Ishikawa (cell line): Measurements from ENCODE around the gene METTL24.

Source experiments
- CEBPB ChIP-seq: IDR thresholded peaks from 2 replicates; pipeline ENCODE4 v1.6.1; 2012
- CREB1 ChIP-seq: IDR thresholded peaks from 2 replicates; pipeline ENCODE4 v1.6.1; 2012; ENCODE audit warnings: low read depth
- EGR1 ChIP-seq: IDR thresholded peaks from 2 replicates; pipeline ENCODE4 v1.6.1; 2012
- EP300 ChIP-seq: IDR thresholded peaks from 2 replicates; pipeline ENCODE4 v1.6.1; 2012; ENCODE audit warnings: borderline replicate concordance
- FOXM1 ChIP-seq: IDR thresholded peaks from 2 replicates; pipeline ENCODE4 v1.6.1; 2012; ENCODE audit warnings: low read depth, borderline replicate concordance
- NFIC ChIP-seq: IDR thresholded peaks from 2 replicates; pipeline ENCODE4 v1.6.1; 2012
- RAD21 ChIP-seq: IDR thresholded peaks from 2 replicates; pipeline ENCODE4 v1.6.1; 2012; ENCODE audit warnings: low read depth
- TAF1 ChIP-seq: IDR thresholded peaks from 2 replicates; pipeline ENCODE4 v1.6.1; 2012; ENCODE audit warnings: low read depth, mild to moderate bottlenecking
- TCF12 ChIP-seq: IDR thresholded peaks from 2 replicates; pipeline ENCODE4 v1.6.1; 2012; ENCODE audit warnings: low read depth
- TEAD4 ChIP-seq: IDR thresholded peaks from 2 replicates; pipeline ENCODE4 v1.6.1; 2012
- YY1 ChIP-seq: IDR thresholded peaks from 2 replicates; pipeline ENCODE4 v1.6.1; 2012; ENCODE audit warnings: low read depth
- ZBTB7A ChIP-seq: IDR thresholded peaks from 2 replicates; pipeline ENCODE4 v1.6.1; 2012; ENCODE audit warnings: low read depth
- TF ChIP-seq, protein P1 (sequence below): IDR thresholded peaks from 2 replicates; pipeline ENCODE4 v1.6.1; 2012; ENCODE audit warnings: low read depth, mild to moderate bottlenecking
- TF ChIP-seq, protein P2 (sequence below): IDR thresholded peaks from 2 replicates; pipeline ENCODE4 v1.6.1; 2012
- TF ChIP-seq, protein P3 (sequence below): IDR thresholded peaks from 2 replicates; pipeline ENCODE4 v1.6.1; 2012

The METTL24 gene

DNA sequence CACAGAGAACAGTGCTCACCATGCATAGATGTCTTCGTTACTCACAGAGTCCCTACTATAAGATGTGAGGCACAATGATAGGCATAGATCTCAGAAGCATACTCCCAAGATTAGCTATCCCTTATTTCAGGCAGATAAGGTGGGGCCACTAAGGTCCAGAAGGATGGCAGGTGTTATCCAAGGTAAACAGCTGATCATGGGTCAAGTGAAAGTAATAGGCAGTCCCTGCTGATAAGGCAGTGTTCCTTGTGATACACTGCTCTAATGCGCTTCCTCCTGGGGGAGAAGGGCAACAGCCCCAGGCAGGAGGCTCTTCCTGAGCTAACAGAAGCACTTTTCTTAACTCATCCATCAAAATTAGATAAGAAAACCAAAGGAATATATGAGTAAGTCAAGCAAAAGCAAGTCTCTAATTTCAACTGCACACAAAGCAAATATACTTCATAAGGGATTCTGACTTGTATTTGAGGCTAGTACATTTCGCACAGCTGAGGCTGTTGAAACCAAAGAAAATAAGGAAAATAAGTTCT is 42.2 kb downstream of the METTL24 start:
- TF ChIP-seq CEBPB (no peak), ZBTB7A (no peak), NFIC (no peak), TAF1 (no peak), EP300 (no peak), TEAD4 (no peak), EGR1 (no peak), TCF12 (no peak), FOXM1 (no peak), YY1 (no peak), RAD21 (no peak)
- TF ChIP-seq, protein P1, sequence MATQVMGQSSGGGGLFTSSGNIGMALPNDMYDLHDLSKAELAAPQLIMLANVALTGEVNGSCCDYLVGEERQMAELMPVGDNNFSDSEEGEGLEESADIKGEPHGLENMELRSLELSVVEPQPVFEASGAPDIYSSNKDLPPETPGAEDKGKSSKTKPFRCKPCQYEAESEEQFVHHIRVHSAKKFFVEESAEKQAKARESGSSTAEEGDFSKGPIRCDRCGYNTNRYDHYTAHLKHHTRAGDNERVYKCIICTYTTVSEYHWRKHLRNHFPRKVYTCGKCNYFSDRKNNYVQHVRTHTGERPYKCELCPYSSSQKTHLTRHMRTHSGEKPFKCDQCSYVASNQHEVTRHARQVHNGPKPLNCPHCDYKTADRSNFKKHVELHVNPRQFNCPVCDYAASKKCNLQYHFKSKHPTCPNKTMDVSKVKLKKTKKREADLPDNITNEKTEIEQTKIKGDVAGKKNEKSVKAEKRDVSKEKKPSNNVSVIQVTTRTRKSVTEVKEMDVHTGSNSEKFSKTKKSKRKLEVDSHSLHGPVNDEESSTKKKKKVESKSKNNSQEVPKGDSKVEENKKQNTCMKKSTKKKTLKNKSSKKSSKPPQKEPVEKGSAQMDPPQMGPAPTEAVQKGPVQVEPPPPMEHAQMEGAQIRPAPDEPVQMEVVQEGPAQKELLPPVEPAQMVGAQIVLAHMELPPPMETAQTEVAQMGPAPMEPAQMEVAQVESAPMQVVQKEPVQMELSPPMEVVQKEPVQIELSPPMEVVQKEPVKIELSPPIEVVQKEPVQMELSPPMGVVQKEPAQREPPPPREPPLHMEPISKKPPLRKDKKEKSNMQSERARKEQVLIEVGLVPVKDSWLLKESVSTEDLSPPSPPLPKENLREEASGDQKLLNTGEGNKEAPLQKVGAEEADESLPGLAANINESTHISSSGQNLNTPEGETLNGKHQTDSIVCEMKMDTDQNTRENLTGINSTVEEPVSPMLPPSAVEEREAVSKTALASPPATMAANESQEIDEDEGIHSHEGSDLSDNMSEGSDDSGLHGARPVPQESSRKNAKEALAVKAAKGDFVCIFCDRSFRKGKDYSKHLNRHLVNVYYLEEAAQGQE, result no peak
- TF ChIP-seq, protein P2, sequence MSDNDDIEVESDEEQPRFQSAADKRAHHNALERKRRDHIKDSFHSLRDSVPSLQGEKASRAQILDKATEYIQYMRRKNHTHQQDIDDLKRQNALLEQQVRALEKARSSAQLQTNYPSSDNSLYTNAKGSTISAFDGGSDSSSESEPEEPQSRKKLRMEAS, result no peak

DNA sequence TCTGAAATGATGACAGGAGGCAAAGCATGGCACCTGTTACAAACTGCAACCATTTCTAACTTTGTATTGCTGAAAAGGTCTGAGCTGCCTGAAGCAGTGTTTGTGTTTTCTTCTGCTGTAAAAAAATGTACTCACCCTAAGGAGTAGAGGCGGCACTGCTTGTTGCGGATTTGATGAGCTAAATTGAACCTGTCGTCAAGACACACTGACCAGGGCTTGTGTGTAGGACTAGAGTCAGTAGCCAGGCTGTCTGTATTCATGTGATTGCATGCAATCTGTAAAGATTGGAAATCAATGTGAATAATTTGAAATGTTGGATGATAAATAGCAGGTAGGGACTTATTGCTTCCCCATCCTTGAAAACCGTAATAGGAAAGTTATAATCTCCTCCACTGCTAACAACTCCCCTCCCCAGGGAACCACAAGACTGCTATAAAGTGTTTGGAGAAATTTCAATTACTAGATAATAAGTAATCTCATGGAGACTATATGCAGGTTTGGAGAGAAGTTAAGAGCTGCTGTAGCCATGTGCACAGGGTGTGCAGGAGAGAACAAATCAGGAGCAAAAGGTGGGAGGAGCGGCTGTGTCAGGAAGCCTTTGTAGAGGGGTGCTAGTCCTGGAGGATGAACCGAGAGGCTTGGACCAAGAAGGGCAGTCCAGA is 42.8 kb downstream of the METTL24 start:
- TF ChIP-seq CREB1 (no peak), EP300 (no peak), TEAD4 (no peak), EGR1 (no peak), YY1 (no peak)
- TF ChIP-seq, protein P2, result no peak

DNA sequence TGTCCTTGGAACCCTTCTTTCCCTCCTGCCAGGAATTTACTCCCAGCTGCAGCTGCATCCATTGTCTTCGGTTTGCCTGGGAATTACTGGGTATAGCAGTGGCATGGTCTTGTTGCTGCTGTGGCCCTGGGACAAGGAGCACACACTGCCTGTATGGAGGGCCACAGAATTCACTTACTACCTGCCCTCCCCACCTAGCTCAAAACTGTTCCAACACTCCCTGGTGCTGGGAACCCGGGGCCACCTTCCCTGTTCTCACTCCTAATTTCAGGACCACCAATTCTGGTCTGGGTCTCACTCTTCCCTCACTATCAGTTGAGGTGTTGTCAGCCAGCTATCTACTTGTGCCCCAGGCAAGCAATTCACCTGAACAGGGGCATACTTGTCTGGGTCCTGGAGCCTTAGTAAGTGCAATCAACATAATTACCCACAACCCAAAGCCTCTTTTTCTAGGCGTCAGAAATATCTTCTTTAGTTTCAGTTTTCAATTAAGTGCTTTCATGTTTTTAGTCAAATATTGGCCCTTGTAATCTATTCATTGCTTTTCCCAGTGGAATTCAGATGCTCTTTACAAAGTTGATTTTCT is 47.2 kb downstream of the METTL24 start:
- no peak for TF ChIP-seq EP300
- TF ChIP-seq, protein P1, result no peak
- no peak for TF ChIP-seq ZBTB7A

DNA sequence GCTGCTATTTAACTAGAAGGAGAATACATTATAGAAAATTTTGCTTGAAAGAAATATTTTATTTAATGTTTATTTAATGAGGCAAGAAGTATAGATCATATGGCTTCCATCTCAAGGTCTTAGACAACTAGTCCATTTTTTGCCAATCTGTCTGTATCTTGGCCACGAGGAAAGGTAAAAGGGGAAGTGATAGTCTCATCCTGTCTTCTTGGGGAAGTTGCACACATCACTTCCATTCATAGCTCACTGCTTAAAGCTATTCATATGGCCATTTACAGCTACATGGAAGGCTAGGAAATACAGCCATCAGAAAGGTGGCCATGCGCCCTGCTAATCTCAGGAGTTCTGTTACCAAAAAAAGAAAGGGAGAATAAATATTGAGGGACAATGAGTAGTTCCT is 50.8 kb downstream of the METTL24 start:
- TF ChIP-seq FOXM1 (no peak), CEBPB (no peak), EP300 (no peak), ZBTB7A (no peak), NFIC (no peak), YY1 (no peak), CREB1 (no peak), TCF12 (no peak), TEAD4 (no peak), TAF1 (no peak), RAD21 (no peak), EGR1 (no peak)
- TF ChIP-seq, protein P2, result no peak
- TF ChIP-seq, protein P3, sequence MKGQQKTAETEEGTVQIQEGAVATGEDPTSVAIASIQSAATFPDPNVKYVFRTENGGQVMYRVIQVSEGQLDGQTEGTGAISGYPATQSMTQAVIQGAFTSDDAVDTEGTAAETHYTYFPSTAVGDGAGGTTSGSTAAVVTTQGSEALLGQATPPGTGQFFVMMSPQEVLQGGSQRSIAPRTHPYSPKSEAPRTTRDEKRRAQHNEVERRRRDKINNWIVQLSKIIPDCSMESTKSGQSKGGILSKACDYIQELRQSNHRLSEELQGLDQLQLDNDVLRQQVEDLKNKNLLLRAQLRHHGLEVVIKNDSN, result no peak
- TF ChIP-seq, protein P1, result no peak

DNA sequence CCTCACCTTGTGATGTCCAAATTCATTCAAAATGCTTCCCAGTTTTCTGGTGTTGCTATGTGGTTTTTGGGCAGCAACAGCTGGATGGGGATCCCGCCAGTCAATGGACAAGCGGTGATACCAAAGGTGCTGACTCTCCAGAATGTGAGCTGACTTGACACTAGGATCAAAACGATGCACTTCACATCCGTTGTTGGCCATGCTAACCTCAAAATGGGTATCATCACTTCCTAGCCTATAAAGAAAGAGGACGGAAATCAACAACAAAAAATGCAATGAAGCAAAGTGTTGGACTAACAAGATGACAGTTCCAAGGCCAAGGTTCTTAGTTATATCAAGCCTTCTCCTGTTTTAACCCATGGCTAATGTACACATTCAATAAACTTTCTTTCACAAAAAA is 59.2 kb downstream of the METTL24 start:
- no peak for TF ChIP-seq CREB1
- no peak for TF ChIP-seq RAD21
